ENCODE results near the gene MMP24OS.

Gene MMP24OS

GRCh38 chr20:35306931-35307517 is 29.1 kb upstream of the MMP24OS start:
- in situ Hi-C loops (cut with MboI; ENCODE audit: low sequenced_read_pairs) = loop anchor here (10.0 kb wide), 1 partner anchor 138 kb away; no protein-coding TSS in a partner anchor

DNA sequence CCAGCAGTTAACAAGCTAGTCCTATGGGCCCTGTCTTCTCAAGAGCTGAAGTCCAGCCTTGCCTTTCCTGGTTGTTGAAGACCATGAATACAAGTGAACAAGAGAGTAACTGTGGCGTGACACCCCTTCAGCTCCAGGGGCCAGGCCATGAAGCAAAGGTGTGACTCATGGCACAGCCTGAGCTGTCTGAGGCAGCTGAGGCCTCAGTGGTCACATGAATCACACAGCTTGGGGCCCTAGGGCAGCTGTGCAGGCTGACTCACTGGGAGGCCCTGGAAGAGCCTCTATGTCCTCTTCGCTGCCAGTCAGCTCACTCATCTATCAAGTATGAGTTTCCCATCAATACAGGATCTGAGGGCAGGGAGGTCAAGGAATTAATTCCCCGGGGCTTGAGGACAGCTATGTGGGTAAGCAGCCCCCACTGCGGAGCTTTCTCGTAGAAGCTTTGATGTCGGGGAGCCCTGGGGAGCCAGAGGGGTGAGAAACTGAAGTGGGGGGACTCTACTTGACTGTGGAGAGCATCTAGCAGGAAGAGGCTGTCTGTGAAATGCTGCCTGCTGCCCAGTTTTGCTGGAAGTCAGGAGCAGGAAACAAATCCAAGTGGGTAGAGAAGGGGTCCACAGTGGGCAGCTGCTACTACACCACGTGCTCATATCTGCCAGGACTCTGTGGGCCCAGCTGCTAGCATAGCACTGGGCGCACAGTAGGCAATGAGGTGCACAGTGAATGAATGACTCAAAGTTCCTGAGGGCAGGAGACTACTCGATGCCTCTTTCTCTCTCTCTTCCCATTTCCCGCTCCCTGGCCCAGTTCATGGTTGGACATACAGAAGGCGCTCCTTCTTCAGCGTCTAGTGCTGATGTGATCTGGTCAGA is 28.0 kb upstream of the MMP24OS start:
- in situ Hi-C loops (cut with MboI; ENCODE audit: low sequenced_read_pairs) = loop anchor here (10.0 kb wide), 1 partner anchor 139 kb away; no protein-coding TSS in a partner anchor

DNA sequence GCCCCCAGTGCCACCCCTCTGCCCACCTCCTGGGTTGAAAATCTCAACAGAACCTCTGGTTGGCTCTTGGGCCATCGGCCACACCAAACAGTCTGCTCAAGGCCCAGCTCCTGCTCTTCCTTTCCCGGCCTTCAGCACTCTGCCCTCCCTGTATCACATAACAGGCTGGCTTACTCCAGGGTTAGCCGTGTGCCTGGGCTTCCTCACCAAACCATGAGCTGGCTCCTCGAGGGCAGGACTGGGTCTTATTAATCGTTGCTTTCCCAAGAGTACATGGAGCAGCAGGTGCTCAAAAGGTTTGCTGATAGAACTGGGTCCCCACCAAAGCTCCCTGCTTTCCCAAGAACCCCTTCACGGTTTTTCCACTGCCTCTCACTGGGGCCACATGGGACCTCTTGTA is 27.0 kb upstream of the MMP24OS start:
- in situ Hi-C loops (cut with MboI; ENCODE audit: low sequenced_read_pairs) = loop anchor here (10.0 kb wide), 1 partner anchor 140 kb away; no protein-coding TSS in a partner anchor

DNA sequence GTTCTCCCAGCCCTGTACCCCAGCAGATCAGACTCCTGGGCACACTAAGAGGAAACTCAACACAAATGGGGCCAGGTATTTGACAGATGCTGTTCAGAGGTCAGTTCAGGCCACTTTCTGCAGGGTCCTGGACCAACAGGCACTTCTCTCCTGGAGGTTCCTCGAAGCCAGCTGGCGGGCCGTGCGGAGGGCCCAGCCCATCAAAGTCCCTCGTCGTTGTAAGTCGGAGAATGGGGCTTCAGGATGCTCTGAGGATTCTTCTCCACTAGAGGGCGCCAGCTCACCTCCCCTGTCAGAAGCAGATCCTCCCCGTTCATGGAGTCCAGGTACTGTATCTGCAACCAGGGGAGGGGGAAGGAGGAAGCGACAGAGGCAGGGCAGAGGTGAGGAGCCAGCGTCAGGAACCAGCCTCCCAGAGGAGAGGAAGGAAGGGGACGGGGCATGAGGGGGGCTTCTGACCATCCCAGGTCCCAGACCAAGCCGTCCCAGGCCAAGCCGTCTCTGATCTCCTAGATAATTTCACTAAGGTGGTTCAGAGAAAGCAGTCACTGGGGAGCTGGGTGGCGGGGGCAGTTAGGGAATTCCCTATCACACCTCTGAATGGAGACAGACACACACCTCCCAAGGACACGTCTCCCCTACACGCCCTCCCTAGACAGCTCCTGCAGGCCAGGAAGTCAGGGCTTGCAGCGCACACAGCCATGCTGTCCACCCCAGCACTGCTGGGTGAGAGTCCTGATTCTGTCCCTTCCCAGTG is 26.0 kb upstream of the MMP24OS start:
- in situ Hi-C loops (cut with MboI; ENCODE audit: low sequenced_read_pairs) = loop anchor here (10.0 kb wide), 1 partner anchor 141 kb away; no protein-coding TSS in a partner anchor

GRCh38 chr20:35303382-35303734 is 25.4 kb upstream of the MMP24OS start:
- in situ Hi-C loops (cut with MboI; ENCODE audit: low sequenced_read_pairs) = loop anchor here (10.0 kb wide), 1 partner anchor 141 kb away; no protein-coding TSS in a partner anchor

GRCh38 chr20:35302421-35303335 is 24.8 kb upstream of the MMP24OS start:
- in situ Hi-C loops (cut with MboI; ENCODE audit: low sequenced_read_pairs) = loop anchor here (10.0 kb wide), 1 partner anchor 142 kb away; no protein-coding TSS in a partner anchor

GRCh38 chr20:35301426-35301825 is 23.5 kb upstream of the MMP24OS start:
- in situ Hi-C loops (cut with MboI; ENCODE audit: low sequenced_read_pairs) = loop anchor here (10.0 kb wide), 1 partner anchor 143 kb away; no protein-coding TSS in a partner anchor

- in situ Hi-C loops (cut with MboI; ENCODE audit: low sequenced_read_pairs) = loop anchor here (10.0 kb wide), 1 partner anchor 144 kb away; no protein-coding TSS in a partner anchor
These were observed 22.7 kb upstream of the MMP24OS start for GRCh38 chr20:35300469-35301262.

DNA sequence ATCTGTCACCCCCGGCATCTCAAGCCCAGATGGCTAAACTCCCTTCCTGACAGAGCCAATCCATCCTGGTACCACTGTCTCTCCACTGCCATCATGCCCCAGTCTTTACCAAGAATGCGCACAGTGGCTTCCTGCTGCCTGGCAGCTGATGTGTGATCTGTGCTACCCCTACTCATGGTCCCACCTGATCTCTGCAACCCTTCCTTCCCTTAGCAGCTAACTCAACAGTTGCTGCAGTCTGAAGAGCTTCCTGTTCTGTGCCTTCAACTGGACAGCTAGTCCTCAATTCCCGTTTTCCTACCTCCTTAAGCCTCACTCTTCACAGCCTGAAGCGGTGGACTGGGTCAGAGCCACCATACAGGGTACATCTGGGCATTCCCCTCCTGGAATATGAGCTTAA is 21.9 kb upstream of the MMP24OS start:
- in situ Hi-C loops (cut with MboI; ENCODE audit: low sequenced_read_pairs) = loop anchor here (10.0 kb wide), 1 partner anchor 145 kb away; no protein-coding TSS in a partner anchor

DNA sequence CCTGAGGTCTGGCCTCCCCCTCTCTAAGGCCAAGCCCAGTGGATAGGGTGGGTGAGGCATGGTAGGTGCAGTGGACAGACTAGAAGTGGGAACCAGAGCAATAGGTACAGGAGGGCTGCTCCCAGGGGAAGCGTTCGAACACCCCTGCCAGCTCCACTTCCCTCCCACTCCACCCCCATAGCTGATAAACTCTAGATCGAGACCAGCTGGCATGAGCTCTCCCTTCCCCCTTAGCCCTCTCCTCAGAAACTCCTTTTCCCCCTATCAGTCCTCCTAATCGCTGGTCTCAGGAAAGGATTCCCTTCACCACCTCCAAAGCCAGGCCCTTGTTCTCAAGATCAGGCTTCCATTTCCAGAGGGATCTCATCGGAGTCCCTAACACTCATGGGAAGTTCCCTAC is 20.3 kb upstream of the MMP24OS start:
- in situ Hi-C loops (cut with MboI; ENCODE audit: low sequenced_read_pairs) = no loop called here

DNA sequence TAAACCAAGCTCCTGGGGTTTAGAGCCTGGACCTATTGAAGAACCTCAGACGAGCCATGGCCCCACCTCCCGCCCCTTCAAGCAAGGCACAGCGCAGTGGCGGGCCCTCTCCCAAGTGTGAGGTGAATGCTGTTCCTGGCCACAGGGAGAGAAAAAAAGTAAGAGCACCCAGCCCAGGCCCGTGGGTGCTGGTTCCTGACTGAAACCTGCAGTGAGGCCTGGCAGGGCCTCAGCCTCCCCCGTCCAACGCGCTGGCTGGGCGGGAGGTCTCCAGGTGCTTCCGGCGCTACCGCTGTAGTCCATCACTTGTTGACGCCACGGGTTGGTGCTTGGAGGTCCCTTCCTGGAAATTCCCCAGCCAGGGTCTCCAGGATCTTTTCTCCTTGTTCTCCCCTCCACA is 19.8 kb upstream of the MMP24OS start:
- in situ Hi-C loops (cut with MboI; ENCODE audit: low sequenced_read_pairs) = no loop called here

GRCh38 chr20:35297155-35297554 is 19.2 kb upstream of the MMP24OS start:
- in situ Hi-C loops (cut with MboI; ENCODE audit: low sequenced_read_pairs) = no loop called here

DNA sequence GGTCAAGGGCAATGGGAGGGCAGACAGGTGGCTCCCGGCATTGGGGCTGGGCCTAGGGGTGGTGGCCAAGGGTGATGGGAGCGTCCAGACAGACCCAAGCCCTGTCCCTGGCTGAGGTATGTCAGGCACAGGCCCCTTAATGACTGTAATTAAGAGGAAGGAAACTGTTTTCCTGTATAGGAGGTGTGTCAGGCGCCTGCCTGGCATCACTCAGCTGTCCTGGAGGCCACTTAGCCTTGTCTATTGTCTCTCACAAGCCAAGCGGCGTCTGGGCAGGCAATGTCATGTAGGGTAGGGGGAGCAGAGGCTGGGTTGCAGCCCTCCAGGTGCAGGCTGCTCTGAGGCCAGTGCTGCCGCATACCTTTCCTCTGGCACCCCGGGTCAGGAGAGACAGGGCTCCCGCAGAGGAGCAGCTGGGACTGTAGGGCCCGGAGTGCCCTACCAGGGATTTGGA is 18.2 kb upstream of the MMP24OS start:
- in situ Hi-C loops (cut with MboI; ENCODE audit: low sequenced_read_pairs) = no loop called here

- in situ Hi-C loops (cut with MboI; ENCODE audit: low sequenced_read_pairs) = no loop called here
These were observed 17.8 kb upstream of the MMP24OS start for GRCh38 chr20:35295674-35296073.

DNA sequence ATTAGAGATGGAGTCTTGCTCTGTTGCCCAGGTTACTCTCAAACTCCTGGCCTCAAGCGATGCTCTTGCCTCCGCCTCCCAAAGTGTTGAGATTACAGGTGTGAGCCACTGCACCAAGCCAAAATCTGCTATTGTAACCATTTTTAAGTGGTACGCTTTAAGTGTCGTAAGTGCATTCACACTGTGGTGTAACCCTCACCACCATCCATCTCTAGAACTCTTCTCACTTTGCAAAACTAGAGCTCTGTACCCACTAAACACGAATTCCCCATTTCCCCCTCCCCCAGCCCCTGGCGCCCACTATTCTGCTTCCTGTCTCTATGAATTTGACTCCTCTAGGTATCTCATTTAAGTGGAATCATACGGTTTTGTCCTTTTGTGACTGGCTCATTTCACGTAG is 17.1 kb upstream of the MMP24OS start:
- in situ Hi-C loops (cut with MboI; ENCODE audit: low sequenced_read_pairs) = no loop called here

DNA sequence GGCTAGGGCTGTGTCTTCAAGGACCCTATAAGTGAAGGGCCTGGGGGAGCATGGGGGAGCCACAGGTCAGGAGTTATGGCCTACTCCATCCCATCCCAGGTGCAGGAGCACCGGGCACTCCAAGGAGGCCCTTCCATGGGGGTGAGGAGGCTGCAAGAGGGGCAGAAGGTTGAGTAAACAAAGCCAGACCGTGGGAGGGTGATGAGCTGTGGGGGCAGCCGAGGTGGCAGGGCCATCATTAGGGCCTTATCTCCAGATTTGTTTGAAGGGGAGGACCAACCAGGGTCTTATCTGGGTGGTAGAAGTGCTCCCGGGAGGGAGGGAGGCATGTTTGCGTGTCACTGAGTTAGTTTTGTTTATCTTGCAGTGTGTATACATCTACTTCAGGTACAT is 16.4 kb upstream of the MMP24OS start:
- in situ Hi-C loops (cut with MboI; ENCODE audit: low sequenced_read_pairs) = no loop called here

GRCh38 chr20:35293303-35294292 is 15.7 kb upstream of the MMP24OS start:
- in situ Hi-C loops (cut with MboI; ENCODE audit: low sequenced_read_pairs) = no loop called here
